ENCODE data around the gene FAM3D. TPM values are rescaled to one million over a fixed set of nuclear protein-coding genes. Genes with fewer than 3 reads are reported as not detected.

FAM3D gene
- total and polyA plus RNA-seq, 4 donors: 0.09 TPM; not detected in 3

DNA sequence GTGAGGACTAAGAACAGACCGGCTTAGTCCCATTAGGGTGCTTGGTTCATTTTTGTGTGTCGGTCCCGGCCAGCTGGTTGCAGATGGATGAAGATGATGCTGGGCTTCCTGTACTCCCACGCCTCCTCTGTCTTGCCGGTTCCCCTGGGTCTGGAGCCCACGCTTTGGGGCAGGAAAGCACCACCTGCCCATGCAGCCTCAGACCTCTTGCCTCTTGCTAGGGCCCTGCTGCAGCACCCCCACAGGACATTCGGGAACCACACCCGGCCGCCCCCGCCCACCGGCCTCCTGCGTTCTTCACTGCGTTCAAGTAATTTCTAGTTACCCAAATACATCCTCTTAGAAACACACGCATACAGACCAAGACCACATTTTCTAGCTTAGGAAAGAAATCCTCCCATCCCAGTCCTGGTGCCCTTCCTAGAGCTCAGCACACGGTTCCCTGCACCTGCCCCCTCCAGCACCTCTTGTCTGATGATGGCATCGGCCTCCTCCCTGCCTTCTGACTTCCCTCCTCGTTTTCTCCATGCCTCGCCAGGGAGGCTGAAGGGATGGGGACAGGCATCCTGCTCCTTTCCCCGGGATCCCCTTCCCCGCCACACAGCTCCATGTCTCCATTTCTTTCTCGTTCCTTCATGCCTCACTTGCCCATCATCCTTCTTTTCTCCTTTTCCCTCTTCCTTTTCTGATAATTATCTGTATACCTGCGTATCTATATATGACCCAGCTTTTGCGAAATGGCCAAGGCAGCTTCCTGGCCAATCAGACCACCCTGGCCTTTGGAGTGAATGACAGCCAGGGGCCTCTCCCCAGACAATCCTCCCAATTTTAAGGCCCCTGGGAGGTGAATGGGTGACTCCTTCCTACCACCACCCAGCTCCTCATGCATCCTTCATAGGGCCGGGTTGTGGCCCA, 30.9 kb downstream of the FAM3D start:
- Histone ChIP-seq H3K4me3 (ENCODE audit: low read depth in 1 of 3, low read length in 3 of 3) (no peak overlapping the region), H3K4me1 (ENCODE audit: control insufficient read depth in 4 of 4, insufficient read depth in 4 of 4, low read length in 3 of 4) (no peaks in the 10 kb centered on the region), H3K27me3 (ENCODE audit: control insufficient read depth in 4 of 4, insufficient read depth in 4 of 4, low read length in 3 of 4) (no peaks in the 10 kb centered on the region), H3K27ac (ENCODE audit: low read depth in 1 of 2, low read length in 2 of 2) (no peak overlapping the region), H3K36me3 (ENCODE audit: control insufficient read depth in 4 of 4, insufficient read depth in 3 of 4, low read depth in 1 of 4, low read length in 3 of 4) (no peaks in the 10 kb centered on the region), H3K9me3 (ENCODE audit: control insufficient read depth in 4 of 4, low read length in 3 of 4) (no peaks in the 10 kb centered on the region), H3K9ac (ENCODE audit: low read depth in 1 of 2, low read length in 2 of 2) (no peak overlapping the region)
- TF ChIP-seq GABPA (IDR thresholded peaks at IDR 0.05 in 1 of 2, conservative IDR thresholded peaks at IDR 0.05 in 1 of 2): no peak
- TF ChIP-seq YY1 (IDR thresholded peaks at IDR 0.05): no peak
- TF ChIP-seq HNF4G (IDR thresholded peaks at IDR 0.05): no peak
- no peak for TF ChIP-seq RAD21 (IDR thresholded peaks at IDR 0.05)
- TF ChIP-seq, protein P1, sequence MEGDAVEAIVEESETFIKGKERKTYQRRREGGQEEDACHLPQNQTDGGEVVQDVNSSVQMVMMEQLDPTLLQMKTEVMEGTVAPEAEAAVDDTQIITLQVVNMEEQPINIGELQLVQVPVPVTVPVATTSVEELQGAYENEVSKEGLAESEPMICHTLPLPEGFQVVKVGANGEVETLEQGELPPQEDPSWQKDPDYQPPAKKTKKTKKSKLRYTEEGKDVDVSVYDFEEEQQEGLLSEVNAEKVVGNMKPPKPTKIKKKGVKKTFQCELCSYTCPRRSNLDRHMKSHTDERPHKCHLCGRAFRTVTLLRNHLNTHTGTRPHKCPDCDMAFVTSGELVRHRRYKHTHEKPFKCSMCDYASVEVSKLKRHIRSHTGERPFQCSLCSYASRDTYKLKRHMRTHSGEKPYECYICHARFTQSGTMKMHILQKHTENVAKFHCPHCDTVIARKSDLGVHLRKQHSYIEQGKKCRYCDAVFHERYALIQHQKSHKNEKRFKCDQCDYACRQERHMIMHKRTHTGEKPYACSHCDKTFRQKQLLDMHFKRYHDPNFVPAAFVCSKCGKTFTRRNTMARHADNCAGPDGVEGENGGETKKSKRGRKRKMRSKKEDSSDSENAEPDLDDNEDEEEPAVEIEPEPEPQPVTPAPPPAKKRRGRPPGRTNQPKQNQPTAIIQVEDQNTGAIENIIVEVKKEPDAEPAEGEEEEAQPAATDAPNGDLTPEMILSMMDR (IDR thresholded peaks at IDR 0.05; ENCODE audit: low read depth, low read length, missing input control): no peak
- TF ChIP-seq, protein P2, sequence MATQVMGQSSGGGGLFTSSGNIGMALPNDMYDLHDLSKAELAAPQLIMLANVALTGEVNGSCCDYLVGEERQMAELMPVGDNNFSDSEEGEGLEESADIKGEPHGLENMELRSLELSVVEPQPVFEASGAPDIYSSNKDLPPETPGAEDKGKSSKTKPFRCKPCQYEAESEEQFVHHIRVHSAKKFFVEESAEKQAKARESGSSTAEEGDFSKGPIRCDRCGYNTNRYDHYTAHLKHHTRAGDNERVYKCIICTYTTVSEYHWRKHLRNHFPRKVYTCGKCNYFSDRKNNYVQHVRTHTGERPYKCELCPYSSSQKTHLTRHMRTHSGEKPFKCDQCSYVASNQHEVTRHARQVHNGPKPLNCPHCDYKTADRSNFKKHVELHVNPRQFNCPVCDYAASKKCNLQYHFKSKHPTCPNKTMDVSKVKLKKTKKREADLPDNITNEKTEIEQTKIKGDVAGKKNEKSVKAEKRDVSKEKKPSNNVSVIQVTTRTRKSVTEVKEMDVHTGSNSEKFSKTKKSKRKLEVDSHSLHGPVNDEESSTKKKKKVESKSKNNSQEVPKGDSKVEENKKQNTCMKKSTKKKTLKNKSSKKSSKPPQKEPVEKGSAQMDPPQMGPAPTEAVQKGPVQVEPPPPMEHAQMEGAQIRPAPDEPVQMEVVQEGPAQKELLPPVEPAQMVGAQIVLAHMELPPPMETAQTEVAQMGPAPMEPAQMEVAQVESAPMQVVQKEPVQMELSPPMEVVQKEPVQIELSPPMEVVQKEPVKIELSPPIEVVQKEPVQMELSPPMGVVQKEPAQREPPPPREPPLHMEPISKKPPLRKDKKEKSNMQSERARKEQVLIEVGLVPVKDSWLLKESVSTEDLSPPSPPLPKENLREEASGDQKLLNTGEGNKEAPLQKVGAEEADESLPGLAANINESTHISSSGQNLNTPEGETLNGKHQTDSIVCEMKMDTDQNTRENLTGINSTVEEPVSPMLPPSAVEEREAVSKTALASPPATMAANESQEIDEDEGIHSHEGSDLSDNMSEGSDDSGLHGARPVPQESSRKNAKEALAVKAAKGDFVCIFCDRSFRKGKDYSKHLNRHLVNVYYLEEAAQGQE (IDR thresholded peaks at IDR 0.05): no peak
- TF ChIP-seq, protein P3, sequence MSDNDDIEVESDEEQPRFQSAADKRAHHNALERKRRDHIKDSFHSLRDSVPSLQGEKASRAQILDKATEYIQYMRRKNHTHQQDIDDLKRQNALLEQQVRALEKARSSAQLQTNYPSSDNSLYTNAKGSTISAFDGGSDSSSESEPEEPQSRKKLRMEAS (IDR thresholded peaks at IDR 0.05): no peak
- TF ChIP-seq, protein P4, sequence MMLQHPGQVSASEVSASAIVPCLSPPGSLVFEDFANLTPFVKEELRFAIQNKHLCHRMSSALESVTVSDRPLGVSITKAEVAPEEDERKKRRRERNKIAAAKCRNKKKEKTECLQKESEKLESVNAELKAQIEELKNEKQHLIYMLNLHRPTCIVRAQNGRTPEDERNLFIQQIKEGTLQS (IDR thresholded peaks at IDR 0.05): no peak
- TF ChIP-seq FOXA1 (IDR thresholded peaks at IDR 0.05): no peak
- no peak for TF ChIP-seq TAF1 (conservative IDR thresholded peaks at IDR 0.05)
- TF ChIP-seq JUND (IDR thresholded peaks at IDR 0.05): no peak
- no peak for TF ChIP-seq HNF4A (conservative IDR thresholded peaks at IDR 0.05)
- TF ChIP-seq, protein P5, sequence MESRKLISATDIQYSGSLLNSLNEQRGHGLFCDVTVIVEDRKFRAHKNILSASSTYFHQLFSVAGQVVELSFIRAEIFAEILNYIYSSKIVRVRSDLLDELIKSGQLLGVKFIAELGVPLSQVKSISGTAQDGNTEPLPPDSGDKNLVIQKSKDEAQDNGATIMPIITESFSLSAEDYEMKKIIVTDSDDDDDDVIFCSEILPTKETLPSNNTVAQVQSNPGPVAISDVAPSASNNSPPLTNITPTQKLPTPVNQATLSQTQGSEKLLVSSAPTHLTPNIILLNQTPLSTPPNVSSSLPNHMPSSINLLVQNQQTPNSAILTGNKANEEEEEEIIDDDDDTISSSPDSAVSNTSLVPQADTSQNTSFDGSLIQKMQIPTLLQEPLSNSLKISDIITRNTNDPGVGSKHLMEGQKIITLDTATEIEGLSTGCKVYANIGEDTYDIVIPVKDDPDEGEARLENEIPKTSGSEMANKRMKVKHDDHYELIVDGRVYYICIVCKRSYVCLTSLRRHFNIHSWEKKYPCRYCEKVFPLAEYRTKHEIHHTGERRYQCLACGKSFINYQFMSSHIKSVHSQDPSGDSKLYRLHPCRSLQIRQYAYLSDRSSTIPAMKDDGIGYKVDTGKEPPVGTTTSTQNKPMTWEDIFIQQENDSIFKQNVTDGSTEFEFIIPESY (IDR thresholded peaks at IDR 0.05): no peak
- TF ChIP-seq RXRA (IDR thresholded peaks at IDR 0.05): no peak
- TF ChIP-seq EGR1 (IDR thresholded peaks at IDR 0.05; ENCODE audit: low read depth in 2 of 2): no peak
- no peak for TF ChIP-seq SP1 (IDR thresholded peaks at IDR 0.05)
- no peak for TF ChIP-seq NR2F2 (IDR thresholded peaks at IDR 0.05)
- no peak for TF ChIP-seq FOXA2 (IDR thresholded peaks at IDR 0.05)
- DNase-seq (ENCODE audit: low spot score): no peak
- 86% methylated on average over 24 of the region's 24 CpGs for WGBS
